PC-9 (cell line): ENCODE measurements around the gene NEB.

ENCODE experiments used
- CTCF ChIP-seq: fragments of 200-600 bp; sonication (generic); conservative IDR thresholded peaks from 2 replicates; pipeline ENCODE4 v1.6.1; 2017; ENCODE audit warnings: mixed run types, antibody characterized with exemption, mild to moderate bottlenecking, moderate library complexity
- EZH2 ChIP-seq: fragments of 200-600 bp; sonication (generic); IDR thresholded peaks from 2 replicates; pipeline ENCODE4 v1.8.0; 2017; ENCODE audit warnings: antibody characterized with exemption, low read depth

- TF ChIP-seq CTCF (no peak), EZH2 (no peak)
Measured at GRCh38 chr2:151638191-151638933, 95.9 kb downstream of the NEB start.
